NCI-H1105 treated with DMSO at 0.1 percent for 48 hours (cell line): ENCODE measurements around the gene PTPDC1.
"Not testable (repeated sequence)": the region's sequence is repeated elsewhere in the genome, so short reads cannot be mapped to it uniquely, and the experiment has no call there.

ENCODE experiments used
- DNase-seq: peaks from one replicate; lab custom pipeline; 2025; lab: John Stamatoyannopoulos, UW

The PTPDC1 gene

DNA sequence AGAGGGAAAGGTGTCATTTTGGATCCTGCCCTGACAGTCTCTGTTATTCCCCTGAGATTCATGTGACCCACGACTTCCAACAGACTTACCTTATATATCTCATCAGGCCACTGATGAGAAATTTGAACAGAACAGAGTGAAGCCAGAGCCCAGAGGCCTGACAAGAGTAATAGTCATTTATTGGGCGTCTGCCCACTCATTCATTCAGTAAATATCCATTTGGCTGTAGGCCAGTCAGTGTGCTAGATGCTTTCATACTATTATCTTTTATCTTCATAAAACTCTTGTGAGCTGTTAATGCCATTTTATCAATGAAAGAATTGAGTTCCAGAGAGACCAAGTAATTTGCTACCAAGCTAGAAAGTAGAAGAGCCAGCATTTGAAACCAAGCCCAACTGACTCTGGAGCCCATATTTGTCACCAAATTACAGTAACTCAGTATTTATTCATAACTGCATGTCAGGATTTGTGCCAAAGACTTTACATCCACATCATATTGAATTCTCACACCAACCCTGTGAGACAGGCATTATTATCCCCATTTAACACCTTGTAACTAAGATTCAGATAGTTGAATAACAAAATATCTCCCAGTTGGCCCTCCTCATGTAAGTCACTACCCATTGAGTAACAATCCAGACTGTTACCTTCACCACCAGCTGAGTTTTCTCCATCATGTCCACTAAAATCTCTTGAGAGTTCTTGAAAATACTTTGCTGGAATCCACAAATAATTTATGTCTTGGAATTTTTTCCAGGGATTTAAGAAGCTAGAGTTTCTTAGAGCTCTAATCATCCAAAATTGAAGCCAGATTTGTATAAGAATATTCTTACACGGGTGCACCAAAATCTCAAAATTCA is 2.5 kb downstream of the PTPDC1 start:
- DNase-seq, result peak; percentile 83

DNA sequence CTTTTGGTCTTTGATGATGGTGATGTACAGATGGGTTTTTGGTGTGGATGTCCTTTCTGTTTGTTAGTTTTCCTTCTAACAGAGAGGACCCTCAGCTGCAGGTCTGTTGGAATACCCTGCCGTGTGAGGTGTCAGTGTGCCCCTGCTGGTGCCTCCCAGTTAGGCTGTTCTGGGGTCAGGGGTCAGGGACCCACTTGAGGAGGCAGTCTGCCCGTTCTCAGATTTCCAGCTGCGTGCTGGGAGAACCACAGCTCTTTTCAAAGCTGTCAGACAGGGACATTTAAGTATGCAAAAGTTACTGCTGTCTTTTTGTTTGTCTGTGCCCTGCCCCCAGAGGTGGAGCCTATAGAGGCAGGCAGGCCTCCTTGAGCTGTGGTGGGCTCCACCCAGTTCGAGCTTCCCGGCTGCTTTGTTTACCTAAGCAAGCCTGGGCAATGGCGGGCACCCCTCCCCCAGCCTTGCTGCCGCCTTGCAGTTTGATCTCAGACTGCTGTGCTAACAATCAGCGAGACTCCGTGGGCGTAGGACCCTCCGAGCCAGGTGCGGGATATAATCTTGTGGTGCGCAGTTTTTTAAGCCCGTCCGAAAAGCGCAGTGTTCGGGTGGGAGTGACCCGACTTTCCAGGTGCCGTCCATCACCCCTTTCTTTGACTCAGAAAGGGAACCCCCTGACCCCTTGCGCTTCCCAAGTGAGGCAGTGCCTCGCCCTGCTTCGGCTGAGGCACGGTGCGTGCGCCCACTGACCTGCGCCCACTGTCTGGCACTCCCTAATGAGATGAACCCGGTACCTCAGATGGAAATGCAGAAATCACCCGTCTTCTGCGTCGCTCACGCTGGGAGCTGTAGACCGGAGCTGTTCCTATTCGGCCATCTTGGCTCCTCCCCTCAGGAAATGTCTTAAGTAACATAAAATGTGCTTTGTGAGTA is 10.2 kb downstream of the PTPDC1 start:
- DNase-seq, result peak; percentile 19

DNA sequence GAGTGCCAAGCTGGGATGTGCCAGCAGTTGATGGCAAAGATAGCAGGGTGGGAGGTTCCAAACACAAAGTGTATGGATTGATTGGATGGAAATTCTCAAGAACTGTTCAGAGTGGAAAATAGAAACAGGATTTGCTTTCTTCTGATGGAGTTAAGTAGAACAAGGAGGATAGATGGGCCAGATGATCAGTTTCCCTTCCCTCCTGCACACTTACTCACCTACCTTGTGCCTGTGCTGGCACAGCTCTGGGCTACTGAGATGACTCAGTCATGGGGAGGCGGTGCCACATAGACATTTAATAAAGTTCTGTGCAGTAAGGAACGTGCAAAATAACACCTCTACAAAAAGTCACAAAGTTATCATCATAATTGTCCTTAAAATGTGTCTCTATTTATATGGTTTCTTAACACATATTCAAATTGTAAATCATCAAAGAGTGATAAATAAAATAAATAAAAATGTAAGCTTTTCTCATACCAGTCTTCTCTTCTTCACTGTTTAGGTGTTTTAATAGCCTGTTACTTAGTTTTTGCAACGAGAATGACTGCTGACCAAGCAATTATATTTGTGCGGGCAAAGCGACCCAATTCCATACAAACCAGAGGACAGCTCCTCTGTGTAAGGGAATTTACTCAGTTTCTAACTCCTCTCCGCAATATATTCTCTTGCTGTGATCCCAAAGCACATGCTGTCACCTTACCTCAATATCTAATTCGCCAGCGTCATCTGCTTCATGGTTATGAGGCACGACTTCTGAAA is 12.7 kb downstream of the PTPDC1 start:
- DNase-seq, result no peak

DNA sequence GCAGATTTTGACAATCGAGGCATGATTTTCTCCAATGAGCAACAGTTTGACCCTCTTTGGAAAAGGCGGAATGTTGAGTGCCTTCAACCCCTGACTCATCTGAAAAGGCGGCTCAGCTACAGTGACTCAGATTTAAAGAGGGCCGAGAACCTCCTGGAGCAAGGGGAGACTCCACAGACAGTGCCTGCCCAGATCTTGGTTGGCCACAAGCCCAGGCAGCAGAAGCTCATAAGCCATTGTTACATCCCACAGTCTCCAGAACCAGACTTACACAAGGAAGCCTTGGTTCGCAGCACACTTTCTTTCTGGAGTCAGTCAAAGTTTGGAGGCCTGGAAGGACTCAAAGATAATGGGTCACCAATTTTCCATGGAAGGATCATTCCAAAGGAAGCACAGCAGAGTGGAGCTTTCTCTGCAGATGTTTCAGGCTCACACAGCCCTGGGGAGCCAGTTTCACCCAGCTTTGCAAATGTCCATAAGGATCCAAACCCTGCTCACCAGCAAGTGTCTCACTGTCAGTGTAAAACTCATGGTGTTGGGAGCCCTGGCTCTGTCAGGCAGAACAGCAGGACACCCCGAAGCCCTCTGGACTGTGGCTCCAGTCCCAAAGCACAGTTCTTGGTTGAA is 13.6 kb downstream of the PTPDC1 start:
- no peak for DNase-seq

DNA sequence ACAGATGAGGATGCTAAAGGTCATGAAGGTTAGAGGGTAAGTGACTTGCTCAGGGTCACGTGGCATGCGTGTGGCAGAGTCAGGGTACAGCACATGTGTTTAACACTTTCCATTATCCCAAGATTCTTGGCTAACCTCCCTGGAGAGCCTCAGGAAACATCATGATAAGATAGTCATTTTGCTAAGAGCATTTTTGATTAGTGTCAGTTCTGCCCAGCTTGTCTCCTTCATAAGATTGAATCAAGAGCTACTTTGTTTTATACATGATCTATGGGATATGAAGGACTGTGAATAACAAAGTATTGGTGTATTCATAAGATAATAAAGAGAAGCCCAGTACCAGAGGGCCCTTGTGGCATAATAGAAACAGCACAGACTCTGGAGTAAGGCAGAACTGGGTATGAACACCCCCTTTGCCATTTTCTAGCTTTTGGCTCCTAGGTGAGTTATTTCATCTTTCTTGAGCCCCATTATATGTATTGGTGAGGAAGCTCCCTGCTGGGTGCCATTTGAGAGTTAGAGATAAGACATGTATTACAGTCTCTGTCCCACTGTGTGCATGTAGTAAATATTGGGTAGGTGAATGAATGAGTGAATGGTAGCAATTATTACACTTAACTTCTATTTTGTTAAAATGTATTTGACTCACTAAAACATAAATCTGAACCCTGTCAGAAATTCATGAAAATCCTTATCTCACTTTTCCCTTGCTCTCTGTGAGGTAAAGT is 16.1 kb downstream of the PTPDC1 start:
- no peak for DNase-seq

DNA sequence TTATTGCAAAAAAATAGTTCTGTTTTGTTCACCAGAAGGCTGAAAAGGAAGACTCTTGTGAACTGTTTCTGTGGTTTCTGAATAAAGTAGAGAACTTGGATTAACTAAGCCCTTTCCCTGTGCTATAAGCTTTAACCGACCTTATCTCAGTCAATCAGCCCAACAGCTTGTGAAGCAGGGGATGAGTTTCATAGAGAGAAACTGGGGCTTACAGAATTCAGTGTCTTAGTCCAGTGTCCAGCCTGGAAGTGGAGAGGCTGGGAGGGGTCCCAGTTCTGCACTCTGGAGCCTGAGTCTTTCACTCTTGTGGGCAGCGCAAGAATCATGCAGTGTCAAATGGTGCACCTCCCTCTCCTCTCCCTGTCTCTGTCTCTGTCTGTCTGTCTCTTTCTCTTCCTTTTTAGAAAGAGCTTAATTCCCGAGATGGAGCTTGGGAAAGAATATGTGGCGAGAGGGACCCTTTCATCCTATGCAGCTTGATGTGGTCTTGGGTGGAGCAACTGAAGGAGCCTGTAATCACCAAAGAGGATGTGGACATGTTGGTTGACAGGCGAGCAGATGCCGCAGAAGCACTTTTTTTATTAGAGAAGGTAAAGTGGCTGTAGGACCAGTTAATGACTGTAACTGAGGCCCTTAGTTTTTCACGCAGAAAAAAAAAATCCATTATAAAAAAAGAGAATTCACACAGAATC is 17.0 kb downstream of the PTPDC1 start:
- DNase-seq, result no peak

DNA sequence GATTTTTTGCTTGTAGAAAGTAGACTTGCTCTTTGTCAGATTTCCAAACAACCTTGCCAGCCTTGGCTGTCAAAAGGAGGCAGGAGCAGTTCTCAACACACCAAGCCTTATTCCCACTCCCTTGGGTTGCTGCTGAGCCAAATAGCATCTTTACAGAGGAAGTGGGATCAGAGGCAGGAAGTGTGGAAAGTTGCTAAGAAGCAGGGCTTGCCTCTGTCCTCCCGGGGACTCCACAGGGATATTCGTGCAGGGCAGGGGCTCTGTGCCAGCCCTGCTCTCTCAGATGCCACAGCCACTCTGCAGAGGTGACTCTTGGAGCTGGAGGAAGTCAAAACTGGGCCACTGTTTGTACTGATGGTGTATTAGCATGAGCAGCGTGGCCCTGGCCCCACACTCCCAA is 24.3 kb downstream of the PTPDC1 start:
- no peak for DNase-seq

DNA sequence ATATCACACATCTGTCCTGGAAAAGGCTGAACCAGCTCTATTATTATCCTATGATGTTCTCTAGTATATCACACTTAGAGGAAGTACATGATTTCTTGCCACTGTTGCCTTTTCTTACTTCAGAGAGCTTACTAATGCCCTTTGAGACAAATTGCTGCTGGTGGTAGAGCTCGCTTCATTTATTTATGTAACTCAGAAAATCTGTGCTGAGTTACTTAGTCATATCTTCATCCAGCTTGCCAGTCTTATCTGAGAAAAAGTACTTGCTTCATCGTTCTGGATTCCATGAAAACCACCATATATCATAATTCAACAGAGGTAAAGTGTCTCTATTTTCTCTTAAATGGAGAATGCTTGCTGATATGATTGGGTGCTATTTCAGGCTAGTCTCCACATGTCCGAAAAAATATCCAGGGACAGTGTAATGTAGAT is 26.6 kb downstream of the PTPDC1 start:
- no peak for DNase-seq

DNA sequence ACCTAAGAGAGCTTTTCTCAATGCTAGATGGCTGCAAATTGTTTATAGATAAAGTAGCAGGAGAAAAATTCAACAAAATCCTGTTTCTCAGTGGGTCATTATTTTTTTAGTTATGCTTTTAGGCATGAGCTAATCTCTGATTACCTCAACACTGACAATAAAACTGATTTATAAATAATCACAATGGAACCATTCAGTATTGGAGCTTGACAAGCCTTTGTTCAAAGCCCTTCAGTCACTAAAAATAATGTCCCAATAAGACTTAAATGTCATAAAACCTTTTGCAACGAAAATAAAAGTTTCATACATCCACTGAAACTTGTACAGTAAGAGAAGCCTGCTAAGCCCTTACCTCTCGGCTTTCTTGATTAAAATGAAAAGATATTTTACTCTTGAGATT is 27.2 kb downstream of the PTPDC1 start:
- DNase-seq, result no peak

DNA sequence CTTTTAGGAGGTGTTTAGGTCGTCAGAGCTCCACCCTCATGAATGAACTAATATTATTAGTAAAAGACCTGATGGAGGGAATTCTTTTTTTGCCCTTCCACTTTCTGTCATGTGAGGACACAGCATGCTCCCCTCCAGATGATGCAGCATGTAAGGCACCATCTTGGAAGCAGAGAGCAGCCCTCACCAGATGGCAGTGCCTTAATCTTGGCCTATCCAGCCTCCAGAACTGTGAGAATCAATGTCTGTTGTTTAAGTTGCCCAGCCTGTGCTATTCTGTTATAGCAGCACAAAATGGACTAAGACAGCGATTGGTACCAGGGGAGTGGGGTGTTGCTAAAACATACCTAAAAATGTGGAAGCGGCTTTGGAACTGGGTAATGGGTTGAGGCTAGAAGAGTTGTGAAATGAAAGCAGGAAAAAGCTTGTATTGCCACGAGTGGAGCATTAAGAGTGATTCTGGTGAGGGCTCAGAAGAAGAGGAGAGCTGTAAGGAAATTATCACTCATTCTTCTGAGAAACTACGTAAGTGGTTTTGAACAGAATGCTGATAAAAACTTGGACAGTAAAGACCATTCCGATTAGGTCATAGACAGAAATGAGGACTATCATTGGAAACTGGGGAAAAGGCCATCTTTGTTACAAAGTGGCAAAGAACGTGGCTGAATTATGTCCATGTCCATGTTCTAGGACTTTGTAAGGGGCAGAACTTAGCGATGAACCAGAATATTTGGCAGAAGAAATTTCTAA is 28.6 kb downstream of the PTPDC1 start:
- no peak for DNase-seq

DNA sequence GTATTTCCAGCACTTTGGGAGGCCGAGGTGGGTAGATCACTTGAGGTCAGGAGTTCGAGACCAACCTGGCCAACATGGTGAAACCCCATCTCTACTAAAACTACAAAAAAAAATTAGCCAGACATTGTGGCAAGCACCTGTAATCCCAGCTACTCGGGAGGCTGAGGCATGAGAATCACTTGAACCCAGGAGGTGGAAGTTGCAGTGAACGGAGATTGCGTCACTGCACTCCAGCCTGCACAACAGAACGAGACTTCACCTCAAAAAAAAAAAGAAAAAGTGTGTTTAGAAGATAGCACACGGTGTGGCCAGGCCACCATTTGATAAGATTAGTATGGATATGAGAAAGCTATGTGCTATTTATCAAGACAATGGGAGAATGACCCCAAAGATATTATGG is 35.8 kb downstream of the PTPDC1 start:
- not testable (repeated sequence) for DNase-seq

DNA sequence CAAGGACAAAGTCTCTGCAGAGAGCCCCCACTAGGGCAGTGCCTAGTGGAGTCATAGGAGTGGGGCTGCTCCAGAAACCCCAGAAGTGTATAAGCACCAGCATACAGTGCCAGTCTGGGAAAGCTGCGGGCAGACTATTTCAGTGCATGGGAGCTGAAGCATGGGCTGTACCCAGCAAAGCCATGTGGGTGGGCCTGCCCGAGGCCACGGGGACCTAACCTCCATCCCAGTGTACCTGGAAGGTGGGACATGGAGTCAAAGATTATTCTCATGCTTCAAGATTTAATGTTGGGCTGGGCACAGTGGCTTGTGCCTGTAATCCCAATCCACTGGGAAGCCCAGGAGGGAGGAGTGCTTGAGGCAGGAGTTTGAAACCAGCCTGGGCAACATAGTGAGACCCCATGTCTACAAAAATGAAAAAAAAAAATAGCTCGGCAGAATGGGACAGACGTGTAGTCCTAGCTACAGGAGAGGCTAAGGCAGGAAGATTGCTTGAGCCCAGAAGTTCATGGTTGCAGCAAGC is 36.7 kb downstream of the PTPDC1 start:
- no peak for DNase-seq

DNA sequence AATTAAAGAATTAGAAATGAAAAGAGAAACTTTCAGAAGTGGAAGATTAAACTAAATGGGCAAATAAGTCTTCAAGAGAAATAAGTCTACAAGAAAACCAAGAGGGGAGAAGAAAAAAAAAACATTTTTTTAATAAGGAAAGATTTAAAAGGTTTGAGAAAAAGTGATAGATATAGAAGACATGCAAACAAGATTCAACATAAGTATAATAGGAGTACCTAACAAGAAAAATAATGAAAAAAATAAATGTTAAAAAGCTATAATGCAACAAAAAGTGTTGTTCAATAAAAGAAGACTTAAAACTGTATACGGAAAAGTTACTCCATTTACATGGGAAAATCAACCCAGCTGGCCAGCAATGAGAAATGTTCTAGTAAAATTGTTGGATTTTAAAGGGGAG is 42.6 kb downstream of the PTPDC1 start:
- DNase-seq, result no peak

DNA sequence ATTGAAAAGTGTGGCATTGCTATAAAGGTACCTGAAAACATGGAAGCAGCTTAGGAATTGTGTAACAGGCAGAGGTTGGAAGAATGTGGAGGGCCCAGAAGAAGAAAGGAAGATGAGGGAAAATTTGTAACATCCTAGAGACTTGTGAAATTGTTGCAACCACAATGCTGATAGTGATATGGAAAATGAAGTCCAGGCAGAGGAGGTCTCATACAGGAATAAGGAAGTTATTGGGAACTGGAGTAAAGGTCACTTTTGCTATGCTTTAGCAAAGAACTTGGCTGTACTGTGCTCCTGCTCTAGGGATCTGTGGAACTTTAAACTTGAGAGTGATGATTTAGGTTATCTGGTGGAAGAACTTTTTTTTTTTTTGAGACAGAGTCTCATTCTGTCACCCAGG is 43.5 kb downstream of the PTPDC1 start:
- no peak for DNase-seq

DNA sequence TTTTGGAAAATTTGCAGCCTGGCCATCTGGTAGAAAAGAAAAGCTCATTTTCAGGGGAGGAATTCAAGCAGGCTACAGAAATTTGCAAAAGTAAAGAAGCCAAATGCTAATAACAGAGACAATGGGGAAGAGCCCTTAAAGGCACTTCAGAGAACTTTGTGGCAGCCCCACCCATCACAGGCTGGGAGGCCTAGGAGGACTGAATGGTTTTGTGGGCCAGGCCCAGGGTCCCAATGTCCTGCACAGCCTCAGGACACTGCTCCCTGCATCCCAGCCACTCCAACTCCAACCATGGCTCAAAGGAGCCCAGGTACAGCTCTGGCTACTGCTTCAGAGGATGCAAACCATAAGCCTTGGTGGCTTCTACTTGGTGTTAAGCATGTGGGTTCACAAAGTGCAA is 44.3 kb downstream of the PTPDC1 start:
- DNase-seq, result no peak

DNA sequence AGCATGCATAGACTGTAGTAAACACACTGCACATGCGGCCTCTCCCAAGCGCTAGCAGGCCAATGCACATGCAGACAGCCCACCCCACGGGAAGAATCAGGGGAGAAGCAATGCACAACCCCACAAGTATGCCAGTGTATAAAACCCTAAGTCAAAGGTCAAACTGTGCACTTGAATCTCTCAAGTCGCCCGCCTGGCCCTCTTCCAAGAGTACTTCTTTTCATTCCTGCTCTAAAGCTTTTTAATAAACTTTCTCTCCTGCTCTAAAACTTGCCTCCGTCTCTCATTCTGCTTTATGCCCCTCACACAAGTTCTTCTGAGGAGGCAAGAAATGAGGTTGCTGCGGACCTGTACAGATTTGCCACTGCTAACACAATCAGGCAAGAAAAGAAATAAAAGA is 50.4 kb downstream of the PTPDC1 start:
- no peak for DNase-seq

DNA sequence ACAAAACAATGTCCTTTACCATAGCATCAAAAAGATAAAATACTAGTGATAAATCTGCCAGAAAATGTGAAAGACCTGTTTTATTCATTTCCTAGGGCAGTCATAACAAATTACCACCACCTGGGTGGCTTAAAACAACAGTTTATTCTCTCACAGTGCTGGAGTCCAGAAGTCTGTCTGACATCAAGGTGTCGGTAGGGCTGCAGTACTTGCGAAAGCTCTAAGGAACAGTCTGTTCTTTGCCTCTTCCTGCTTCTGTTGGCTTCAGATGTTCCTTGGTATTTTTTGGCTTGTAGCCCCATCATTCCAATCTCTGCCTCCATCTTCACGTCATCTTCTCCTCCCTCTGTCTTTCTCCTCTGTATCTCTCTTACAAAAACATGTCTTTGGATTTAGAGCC is 51.0 kb downstream of the PTPDC1 start:
- no peak for DNase-seq

DNA sequence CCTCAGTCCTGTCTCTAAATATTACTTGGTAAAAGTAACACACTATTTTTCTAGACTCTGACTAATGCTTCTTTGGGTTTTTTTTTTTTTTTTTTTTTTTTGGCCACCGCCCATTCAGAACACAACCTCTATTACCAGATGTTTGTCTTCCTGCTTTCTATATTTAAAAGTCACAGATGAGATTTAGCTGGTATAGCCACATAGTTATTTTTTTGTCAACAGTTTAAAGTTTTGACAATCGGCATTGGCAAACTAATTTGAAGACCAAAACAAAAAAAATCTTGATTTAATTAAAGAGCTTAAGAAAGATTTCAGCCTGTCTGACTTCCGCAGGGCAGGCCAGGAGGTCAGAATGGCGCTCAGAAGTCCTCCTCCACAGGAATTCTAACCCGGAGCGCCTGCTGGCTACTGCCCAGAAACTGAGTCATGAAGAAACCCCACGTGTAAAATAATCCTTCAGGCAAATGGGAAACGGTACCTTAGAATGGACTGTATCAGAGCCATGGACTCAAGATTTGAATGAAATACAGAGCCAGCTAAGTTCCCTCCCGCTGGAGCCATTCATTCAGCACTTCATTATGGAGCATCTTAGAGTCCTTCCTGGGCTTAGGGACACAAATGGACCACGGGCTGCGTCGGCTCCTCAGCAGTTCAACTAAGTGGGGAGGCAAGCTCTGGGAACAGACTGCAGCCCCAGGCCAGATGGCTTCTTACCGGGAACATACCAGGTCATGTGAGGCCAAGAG is 55.6 kb downstream of the PTPDC1 start:
- DNase-seq, result no peak

DNA sequence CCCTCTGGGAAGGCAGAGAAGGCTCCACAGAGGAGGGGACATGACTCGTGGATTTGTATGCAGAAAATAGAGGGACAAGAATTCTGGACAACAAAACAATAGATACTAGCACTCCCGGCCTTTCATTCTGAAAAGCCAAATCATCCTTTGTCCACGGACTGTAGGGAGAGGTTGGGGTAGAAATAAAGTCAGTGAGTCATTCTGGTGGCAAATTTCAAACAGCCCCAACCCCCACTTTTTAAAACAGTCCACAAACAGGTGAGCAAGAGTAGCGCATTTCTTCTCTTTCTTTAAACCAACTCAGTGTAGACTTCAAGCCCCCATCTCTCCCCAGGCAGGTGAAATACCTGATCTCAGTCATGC is 56.1 kb downstream of the PTPDC1 start:
- DNase-seq, result no peak
